NCI-H82 (cell line): ENCODE measurements around the gene VAPA.

Experiments
- DNase-seq: peaks from one replicate; lab custom pipeline; 2025; lab: John Stamatoyannopoulos, UW

The VAPA gene

DNA sequence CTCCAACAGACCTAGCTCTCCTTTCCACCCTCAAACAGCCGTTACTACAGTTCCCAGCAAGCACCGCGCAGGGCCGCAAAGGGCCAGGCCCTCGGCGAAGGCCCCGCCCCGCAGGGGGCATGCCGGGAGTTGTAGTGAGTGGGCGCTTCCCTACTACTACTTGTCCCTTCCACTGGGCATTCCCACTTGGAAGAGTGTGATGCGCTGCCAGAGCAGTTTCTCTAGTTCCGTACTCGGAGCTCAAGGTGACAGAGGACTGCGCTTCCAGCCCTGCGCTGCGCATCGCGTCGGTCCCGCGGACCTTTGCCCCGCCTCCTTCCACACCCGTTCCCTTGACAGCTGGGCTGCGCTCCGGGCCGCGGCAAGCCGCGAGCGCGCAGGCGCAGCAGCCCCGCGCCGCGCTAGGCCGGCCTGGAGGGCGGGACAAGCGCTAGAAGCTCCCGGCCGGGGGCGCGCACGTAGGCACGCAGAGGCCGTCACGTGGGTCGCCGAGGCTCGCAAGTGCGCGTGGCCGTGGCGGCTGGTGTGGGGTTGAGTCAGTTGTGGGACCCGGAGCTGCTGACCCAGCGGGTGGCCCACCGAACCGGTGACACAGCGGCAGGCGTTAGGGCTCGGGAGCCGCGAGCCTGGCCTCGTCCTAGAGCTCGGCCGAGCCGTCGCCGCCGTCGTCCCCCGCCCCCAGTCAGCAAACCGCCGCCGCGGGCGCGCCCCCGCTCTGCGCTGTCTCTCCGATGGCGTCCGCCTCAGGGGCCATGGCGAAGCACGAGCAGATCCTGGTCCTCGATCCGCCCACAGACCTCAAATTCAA is at the start of gene VAPA:
Gene VAPA, plus strand, starts transcription at position 491 of the 808 bp plus-strand sequence. Its CDS starts 241 bp downstream, at position 732.
- peak; percentile 94 for DNase-seq

GRCh38 chr18:9865764-9866490 is 47.9 kb upstream of the VAPA start:
- DNase-seq, result no peak

DNA sequence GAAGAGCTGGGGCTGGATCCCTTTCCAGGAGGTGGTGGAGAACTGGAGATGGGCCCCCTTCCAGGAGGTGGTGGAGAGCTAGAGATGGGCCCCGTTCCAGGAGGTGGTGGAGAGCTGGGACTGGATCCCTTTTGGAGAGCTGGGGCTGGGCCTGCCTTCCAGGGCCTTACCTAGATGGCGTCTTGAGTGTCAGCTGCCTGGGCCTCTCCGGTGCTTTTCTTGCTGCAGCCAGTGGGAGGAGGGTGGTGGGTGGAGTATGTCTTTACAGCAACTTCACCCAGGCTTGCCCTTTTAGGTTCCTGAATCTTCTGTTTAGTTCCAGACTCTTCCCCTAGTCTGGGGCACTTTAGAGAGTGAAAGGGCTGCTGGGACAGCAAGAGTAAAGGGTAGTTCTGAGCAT is 47.2 kb upstream of the VAPA start:
- DNase-seq, result no peak

DNA sequence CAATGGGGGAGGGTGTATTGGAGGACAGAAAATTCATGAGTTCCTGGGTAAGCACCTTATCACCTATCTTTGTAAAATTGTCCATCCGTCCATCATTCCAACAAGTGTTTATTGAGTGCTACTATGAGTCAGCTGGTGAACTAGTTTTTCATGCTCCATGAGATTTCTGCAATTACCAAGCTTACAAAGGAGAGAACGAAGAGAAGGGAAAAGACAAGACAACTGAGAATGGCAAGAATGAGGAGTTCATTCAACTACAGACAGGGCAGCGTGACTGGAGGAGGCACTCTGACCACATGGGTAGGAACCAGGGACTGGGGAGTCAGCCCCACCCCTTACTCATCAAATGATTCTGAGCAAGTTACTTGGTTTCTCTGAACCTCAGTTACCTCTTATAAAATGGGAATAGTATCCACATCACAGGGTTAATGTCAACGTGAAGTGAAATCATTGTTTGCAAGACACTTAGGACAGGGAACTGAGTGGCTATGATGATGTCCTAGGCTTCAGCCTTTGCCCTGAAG is 46.7 kb upstream of the VAPA start:
- DNase-seq, result no peak

DNA sequence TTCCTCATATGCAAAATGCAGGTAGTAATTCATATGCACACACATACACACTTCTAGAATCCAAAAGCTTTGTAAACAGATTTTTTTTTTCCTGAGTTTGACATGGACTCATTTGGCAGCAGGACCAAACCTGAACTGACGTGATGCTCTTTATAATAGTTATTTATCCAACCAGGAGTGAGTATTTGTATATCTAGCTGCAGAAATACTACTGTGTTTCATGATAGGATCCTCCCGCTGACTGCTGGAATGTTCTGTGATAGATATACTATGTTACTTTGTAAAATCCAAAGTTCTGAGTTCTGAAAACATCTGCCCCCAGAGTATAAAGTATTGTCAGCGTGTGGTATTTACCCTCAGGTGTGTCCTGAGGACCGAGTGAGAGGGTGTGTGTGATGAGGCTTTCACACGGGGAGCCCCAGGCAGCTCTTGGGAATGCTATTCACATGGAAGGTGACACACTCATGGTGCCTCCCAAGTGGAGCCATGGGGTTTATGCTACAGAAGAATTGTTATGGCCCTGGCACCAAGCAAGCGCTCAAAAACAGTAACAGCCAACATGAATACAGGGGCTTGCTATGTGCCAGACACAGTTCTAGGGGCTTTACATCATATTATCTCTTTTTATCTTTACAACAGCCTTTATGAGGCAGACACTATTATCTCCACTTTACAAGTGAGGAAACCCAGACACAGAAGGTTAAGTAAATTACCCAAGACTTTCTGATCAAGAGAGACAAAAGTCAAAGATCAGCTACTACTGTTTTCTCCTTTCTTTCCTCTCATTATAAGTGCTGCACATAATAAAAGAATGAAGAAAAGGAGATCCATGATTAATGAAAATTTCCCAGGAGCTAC is 44.7 kb upstream of the VAPA start:
- DNase-seq, result no peak

DNA sequence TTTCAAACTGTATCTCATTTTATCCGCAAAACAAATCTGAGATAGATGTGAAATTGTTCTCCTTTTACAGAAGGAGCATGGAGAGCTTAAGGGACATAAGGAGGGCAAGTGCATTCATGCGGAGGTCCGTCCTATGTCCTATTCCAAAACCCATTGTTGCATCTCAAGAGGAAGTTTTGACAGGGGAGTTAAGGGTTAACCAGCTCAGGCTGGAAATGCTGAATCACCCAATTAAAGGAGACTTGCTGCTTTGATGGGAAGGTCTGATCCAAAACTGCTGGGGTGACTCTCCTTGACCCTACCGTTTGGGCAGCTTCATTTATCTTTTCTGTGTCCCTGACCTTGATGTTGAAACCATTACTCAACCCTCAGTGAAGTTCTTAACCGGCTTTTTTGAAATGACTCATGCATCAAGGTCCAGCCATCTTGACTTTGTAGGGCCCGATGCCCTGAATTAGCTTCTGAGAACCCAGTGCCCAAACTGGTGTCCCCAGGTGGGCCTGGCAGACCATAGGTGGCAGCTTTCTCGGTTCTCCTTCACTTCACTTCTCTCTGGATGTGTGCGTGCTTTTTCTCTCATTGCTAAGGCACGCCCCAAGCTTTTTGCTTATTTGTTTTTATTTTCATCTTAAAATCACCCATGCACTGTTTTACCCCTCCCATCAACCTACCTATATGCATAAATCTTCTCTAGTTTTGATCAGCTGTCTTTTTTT is 43.9 kb upstream of the VAPA start:
- DNase-seq, result no peak

DNA sequence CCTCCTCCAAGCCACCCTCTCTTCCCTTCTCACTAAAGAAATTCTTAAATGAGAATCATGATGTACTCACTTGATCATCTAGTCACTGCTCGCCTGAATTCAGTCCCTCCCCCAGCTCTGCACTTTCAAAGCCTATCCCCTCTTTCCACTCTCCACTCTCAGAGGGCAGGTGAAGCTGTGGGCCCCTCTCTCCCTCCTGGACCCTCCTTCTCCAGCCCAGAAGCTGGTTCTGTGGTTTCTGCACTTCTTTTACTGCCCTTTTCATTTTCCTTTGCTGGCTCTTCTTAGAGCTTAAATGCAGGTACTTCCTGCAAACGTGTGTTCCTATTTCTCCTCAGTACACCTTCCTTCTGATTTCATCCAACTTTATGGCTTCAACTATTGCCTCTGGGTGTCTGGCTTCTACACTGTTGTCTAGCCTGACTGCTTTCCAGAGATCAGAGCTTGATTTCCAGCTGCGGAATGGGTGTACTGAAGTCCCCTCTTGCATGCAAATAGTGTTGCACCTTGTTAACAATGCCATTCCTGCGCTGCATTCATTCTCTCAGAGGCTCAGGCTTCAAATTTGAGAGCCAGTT is 43.3 kb upstream of the VAPA start:
- no peak for DNase-seq

DNA sequence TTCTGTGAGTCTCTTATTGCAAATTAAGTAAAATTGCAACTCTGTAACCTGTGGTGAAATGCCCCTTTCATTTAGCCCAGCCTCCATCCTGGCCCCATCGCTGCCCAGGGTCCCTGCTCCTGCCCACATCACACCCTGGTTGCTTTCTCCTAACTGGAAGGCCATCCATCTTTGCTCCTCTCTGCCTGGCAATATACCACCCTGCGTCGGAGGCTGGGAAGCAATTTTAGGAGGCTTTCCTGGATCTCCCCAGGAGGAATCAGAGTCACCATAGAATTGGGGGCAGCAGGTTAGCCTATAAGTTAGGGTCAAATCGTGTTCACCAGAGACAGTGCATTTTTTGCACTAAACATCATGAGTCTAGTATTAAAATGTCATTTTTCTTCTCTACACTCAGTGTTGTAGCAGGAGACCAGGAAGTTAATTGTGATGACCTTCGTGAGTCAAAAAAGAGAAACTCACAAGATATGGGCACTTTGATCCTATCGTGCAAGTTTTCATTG is 42.5 kb upstream of the VAPA start:
- DNase-seq, result no peak

DNA sequence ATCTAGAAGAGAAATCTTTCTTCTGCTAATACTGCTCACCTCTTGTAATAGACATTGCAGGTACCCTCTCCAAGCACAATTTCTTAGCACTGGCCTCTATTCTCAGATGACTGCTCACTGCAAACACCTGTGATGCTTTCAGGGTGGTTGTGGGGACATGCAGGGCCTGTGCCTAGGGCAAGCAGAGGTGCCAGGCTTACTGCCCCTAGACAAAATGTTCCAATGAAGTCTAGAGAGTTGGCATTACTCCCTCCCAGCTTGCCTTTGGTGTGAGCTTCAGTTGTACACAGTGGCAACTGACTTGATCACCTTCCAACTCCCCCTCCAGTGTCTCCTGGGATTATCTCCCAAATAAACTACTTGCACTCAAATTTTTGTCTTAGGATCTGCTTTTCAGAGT is 41.0 kb upstream of the VAPA start:
- DNase-seq, result no peak

DNA sequence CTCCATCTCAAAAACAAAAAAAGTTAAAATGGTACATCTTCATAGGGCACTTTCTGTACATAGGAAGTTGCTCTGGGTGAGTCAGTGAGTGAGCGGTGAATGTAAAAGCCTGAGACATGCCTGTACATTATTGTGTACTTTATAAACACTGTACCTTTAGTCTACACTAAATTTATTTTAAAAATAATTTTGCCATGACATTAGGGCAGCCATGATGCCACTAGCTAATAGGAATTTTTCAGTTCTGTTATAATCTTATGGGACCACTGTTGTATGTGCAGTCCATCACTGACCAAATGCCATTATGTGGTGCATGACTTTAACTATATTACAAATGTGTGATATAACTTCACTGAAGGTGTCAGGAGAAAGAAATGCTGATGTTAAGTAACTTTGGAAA is 39.1 kb upstream of the VAPA start:
- DNase-seq, result no peak

DNA sequence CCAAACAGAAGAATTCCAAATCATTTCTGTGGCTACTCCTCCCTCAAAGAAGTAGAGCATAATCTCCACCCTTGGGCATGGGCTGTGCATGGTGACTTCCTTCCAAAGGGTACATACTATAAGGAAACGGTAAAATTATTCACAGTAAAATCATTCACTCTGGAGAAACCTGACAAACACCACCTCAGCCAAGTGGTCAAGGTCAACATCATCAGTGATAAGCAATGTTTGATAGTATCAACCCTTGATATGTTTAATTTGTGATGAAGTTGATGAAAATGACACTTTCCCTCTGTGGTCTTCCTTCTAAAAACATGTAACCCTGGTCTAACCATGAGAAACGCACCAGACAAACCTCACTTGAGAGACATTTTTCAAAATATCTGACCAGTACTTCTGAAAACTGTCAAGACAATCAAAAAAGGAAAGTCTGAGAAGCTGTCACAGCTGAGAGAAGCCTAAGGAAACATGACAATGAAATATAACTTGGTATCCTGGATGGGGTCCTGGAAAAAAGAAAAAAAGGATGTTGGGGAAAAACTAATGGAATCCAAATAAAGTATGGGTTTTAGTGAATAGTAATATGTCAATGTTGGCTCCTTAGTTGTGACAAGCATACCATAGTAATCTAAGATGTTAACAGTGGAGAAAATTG is 37.5 kb upstream of the VAPA start:
- no peak for DNase-seq

DNA sequence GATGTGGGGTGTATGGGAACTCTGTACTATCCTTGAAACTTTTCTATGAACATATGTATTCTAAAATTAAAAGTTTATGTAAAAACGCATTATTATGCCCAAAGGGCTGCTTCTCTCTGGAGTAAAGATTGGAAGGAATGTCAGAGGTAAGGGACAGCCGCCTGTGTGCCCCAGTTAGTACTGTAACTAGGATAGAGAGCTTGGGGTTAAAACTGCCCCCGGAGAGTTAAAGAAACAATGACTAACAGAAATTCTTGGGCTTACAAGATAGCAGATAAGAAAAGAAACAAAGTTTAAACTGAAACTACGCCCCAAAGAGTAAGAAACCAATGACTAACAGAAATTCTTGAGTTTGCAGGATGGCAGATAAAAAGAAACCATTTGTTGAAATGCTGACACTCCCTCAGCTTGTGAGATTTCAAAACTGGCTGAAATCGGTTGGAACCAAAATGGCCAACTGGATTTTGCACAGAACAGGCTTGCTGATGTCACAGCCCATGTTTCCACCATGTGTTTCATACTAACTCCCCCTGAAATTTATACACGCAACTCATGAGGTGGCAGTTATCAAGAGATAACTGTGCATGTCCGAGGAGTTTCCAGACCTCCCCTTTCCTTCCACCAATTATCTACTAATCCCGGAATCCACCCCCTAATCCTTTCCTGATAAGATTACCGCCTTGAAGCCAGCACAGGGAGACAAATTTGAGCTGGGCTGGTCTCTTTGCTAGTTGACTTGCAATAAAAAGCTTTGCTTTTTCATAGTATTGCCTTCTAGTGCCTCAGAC is 36.8 kb upstream of the VAPA start:
- DNase-seq, result peak; percentile 94

DNA sequence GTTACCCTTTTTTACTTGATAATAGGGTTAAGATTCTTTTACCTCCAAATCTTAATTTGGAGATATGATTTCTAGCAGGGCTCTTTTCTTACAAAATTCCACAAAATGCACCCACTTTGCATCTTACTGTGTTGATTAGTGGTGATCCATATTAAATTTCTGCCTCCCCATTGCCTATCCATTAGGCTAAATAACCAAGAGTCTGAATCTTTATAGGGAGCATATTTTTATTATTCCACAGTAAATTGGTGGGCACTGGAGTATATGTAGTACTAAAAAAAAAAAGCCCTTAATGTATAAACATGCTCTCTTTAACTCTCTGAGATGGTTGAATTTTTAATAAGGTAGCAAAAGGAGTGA is 36.2 kb upstream of the VAPA start:
- DNase-seq, result no peak

DNA sequence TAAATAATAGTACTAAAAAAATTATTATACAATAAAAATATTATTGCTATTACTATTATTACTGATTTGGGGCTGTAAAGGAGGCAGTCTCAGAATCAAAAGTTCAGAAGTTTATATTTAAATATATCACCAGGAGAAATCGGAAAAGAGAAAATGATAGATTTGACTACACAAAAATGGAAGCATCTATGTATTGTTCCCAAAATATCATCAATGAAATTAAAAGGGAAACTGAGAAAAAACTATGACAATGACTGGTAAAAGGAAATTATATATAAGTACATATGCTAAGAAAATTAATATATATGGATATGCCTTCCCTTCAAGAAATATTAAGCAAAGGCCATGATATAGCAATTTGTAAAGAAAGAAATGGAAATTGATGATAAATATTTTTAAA is 35.7 kb upstream of the VAPA start:
- DNase-seq, result no peak

- no peak for DNase-seq
Observed at GRCh38 chr18:9878783-9879242, 35.0 kb upstream of the VAPA start.

GRCh38 chr18:9884090-9884489 is 29.7 kb upstream of the VAPA start:
- no peak for DNase-seq

DNA sequence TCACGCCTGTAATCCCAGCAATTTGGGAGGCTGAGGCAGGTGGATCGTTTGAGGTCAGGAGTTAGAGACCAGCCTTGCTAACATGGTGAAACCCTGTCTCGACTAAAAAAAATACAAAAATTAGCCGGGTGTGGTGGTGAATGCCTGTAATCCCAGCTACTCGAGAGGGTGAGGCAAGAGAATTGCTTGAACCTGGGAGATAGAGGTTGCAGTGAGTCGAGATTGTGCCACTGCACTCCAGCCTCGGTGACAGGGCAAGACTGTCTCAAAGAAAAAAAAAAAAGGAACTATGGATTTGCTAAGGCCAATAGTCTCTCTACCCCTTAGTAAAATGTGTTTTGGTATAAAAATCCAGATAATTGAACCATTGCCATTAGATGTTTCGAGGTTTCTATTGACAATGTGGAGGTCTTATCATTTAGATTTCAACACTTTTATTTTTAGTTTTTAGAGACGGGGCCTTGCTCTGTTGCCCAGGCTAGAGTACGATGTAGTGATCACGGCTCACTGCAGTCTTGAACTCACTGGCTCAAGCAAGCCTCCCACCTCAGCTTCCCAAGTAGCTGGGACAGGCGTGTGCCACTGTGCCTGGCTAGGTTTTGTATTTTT is 29.2 kb upstream of the VAPA start:
- DNase-seq, result no peak

- DNase-seq, result no peak
Observed at GRCh38 chr18:9885170-9886004, 28.4 kb upstream of the VAPA start, which contains the start of gene TXNDC2. TXNDC2 (plus strand) TSS chr18:9885973; CDS start chr18:9886681, 708 bp downstream.
